ENCODE measurements around the gene FAM222A.

GRCh38 chr12:109720857-109721189, 7.2 kb downstream of the FAM222A start:
- TF ChIP-seq CTCF (IDR thresholded peaks at IDR 0.05) (no peak), REST (IDR thresholded peaks at IDR 0.05; ENCODE audit: insufficient read depth in 1 of 2, low read depth in 2 of 2, low read length in 1 of 2) (no peak)
